GM18858 (cell line): ENCODE measurements around the gene IL13RA1.
"Not testable (repeated sequence)": the region's sequence is repeated elsewhere in the genome, so short reads cannot be mapped to it uniquely, and the experiment has no call there.

Experiments
- ATAC-seq: cut with Tn5 transposase; IDR thresholded peaks from one replicate; pipeline ENCODE4 v1.9.1; 2021; ENCODE audit not compliant: unreplicated experiment

Gene IL13RA1

GRCh38 chrX:118727686-118728339 is 407 bp downstream of the IL13RA1 start:
- no peak for ATAC-seq

GRCh38 chrX:118729042-118729652 is 1.7 kb downstream of the IL13RA1 start:
- ATAC-seq = no peak

GRCh38 chrX:118730500-118731247 is 3.3 kb downstream of the IL13RA1 start:
- no peak for ATAC-seq

- not testable (repeated sequence) for ATAC-seq
These were observed 5.1 kb downstream of the IL13RA1 start for GRCh38 chrX:118732551-118732950.

GRCh38 chrX:118734909-118735308 is 7.5 kb downstream of the IL13RA1 start:
- peak; percentile 41 for ATAC-seq

- ATAC-seq = peak; percentile 80
These were observed 9.1 kb downstream of the IL13RA1 start for GRCh38 chrX:118736394-118737010.

GRCh38 chrX:118739577-118739976 is 12.2 kb downstream of the IL13RA1 start:
- no peak for ATAC-seq

GRCh38 chrX:118740276-118740889 is 13.0 kb downstream of the IL13RA1 start:
- ATAC-seq = no peak

GRCh38 chrX:118742176-118742575 is 14.8 kb downstream of the IL13RA1 start:
- ATAC-seq = no peak

- ATAC-seq = no peak
These were observed 18.2 kb downstream of the IL13RA1 start for GRCh38 chrX:118745570-118745969.

GRCh38 chrX:118751950-118752783 is 24.8 kb downstream of the IL13RA1 start:
- peak; percentile 79 for ATAC-seq

- no peak for ATAC-seq
These were observed 28.2 kb downstream of the IL13RA1 start for GRCh38 chrX:118755633-118756032.

- no peak for ATAC-seq
These were observed 28.7 kb downstream of the IL13RA1 start for GRCh38 chrX:118756101-118756500.

GRCh38 chrX:118758511-118758910 is 31.1 kb downstream of the IL13RA1 start:
- no peak for ATAC-seq

- ATAC-seq = no peak
These were observed 32.6 kb downstream of the IL13RA1 start for GRCh38 chrX:118760025-118760424.

- ATAC-seq = no peak
These were observed 34.7 kb downstream of the IL13RA1 start for GRCh38 chrX:118761939-118762707.

GRCh38 chrX:118763489-118763888 is 36.1 kb downstream of the IL13RA1 start:
- no peak for ATAC-seq

GRCh38 chrX:118764122-118764521 is 36.7 kb downstream of the IL13RA1 start:
- ATAC-seq = no peak

GRCh38 chrX:118770133-118770760 is 42.8 kb downstream of the IL13RA1 start:
- ATAC-seq = no peak
